Inflammatory macrophage treated with lipopolysaccharide for 4 hours (primary cell): ENCODE measurements around the gene FHL3.

Source experiments
- DNase-seq: peaks from one replicate; pipeline ENCODE4 v3.0.0-alpha.2; 2020

Gene FHL3

DNA sequence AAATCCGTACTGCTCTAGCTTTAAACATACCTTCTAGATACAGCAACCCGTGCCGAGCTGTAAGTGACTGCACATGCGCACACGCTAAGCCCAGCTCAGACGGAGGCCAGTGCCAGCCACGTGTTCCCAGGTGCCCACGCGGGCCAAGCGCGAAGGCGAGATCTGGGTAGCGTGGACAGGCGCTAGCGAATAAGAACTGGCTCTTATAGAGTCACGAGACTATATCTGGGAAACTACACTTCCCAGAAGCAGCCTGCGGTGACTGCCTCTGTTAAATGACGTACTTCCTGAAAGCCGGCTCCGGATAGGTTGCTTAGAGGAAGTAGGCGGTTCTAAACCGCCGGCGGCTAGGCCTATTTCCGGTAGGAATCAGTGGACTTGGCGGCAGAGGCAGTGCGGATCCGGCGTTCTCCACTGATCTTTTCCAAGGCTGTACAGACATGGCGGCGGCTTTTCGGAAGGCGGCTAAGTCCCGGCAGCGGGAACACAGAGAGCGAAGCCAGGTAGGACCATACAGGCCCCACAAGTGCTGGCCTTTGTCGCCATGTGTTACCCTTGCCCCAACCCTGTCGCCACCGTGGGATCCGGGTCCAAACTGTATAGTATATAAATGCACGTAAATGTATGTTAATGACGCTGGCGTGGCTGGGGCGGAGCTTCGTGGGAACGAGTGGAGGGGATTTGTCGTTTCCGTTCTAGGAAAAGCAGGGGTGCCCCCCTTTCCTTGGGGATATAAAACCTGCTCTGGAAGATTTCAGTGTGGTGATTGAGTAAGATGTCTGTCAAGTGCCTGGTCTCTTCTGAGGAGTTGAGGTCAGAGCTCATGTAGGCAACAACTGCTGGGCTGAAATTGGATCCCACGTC lies 7.3 kb upstream of the FHL3 start, which contains the start of gene UTP11:
Gene UTP11 (plus strand): TSS at position 372 of the 864 bp plus-strand sequence. CDS start 69 bp downstream, at position 441.
- peak; percentile 100 for DNase-seq

DNA sequence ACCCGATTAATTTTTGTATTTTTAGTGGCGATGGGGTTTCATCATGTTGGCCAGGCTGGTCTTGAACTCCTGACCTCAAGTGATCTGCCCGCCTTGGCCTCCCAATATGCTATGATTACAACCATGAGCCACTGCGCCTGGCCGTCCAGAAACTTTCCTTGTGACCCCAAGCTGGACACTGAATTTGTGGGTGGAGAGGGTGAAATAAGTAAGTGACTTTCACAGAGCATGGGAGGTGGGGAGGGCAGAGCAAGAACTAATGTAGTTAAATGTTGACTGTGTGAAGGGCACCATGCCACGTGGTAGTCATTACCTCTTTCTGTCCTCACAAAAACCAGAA lies 4.5 kb upstream of the FHL3 start:
- no peak for DNase-seq

DNA sequence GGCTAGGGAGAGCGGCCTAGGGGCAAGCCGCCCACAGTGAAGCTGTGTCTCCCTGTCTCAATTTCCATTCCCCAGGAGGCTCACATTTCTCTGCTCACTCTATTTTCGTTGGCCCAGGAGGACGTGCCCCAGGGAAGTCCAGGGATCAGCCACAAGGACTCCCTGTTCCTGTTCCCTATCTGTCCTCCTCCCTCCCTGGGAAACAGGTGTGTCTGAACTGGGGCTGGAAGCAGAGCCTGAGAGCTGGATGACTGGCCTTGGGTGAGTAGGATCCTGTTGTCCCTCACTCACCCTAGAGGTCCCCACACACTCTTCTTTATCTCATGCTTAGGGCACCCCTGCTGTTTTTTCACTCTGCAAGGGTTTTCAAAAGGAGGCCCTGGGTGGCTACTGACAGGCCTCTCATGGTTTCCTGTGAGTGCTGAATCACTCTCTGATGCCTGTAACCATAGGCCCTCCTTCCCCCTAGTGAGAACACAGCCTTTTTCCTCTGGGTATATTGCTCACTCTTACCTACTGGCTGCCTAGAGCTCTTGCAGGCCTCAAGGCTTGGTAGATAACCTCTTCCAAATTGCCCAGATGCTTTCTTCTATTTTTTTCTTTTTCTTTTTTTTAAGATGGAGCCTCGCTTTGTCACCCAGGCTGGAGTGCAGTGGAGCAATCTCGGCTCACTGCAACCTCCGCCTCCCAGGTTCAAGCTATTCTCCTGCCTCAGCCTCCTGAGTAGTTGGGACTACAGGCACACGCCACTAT lies 4.0 kb upstream of the FHL3 start:
- peak; percentile 60 for DNase-seq

DNA sequence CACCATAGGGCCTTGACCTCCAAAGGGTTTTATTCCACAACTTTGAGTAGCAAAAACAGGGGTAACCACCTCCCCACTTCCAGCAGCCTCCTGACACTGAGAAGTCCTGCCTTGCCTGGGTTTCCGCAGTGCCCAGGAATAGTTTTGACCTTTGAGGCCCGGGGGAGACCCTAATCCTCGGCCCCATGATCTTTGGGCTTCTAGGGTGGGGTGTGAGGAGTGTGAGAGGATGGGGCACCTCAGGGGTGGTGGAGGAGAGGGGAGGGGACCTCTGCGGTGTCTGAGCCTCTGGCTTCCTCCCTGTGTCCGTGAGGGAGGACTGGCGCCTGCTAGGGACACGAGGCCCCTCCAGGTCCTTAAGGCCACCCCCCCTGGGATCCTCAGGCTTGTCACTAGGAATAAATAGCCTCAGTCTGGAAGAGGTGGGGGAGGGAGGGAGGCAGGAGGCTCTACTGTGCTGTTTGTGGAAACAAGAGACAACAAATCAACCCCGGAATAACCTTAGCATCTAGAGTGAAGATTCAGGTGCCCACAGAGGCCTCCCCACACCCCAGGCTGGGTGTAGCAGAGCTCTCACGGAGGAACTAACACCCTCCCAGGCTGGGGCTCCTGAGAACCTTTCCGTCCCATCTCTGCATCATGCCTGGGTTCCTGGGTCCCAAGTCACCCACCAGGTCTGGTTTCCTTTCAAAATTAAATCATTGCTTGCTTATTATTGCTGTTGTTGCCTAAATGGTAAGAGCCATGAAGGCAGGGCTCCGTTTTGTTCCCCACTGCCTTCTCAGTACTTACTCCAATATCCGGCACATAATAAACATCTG lies 904 bp upstream of the FHL3 start:
- no peak for DNase-seq

DNA sequence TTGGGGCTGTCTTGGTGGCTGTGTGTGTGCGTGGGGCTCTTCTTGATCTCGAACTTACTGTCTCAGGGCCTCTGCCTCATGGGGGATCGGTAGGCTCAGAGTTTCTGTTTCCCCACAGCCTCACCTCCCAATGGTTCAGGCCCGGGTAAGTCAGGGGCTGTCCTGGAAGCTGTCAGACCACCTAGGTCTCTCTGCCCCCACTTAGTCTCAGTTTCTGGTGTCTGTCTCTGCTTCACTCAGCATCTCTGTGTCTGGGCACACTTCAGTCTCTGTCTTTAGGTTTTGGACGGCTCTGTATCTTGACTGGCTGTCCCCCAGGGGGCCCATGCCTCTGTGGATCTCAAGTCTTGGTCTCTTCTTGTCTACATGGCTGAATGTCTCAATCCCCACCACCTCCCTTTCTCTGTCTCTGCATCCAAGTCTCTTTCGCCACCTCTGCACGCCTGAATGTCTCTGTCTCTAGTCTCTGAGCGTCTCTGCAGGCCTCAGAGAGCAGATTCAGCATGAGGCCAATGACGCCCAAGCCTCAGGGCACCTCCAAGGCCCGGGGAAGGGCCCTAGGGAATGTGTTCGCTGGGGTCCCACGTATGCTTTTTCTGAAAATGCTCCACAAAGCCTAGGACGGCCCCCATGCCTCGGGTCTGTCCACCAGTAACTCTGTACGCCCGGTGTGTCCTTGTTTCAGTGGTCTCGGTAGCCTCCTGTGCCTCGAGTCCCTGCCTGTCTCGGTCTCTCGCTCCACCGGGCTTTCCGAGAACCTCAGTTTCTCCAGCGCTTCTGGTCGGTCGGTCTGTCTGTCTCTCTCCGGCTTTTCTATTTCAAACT lies 818 bp downstream of the FHL3 start:
- DNase-seq, result no peak

DNA sequence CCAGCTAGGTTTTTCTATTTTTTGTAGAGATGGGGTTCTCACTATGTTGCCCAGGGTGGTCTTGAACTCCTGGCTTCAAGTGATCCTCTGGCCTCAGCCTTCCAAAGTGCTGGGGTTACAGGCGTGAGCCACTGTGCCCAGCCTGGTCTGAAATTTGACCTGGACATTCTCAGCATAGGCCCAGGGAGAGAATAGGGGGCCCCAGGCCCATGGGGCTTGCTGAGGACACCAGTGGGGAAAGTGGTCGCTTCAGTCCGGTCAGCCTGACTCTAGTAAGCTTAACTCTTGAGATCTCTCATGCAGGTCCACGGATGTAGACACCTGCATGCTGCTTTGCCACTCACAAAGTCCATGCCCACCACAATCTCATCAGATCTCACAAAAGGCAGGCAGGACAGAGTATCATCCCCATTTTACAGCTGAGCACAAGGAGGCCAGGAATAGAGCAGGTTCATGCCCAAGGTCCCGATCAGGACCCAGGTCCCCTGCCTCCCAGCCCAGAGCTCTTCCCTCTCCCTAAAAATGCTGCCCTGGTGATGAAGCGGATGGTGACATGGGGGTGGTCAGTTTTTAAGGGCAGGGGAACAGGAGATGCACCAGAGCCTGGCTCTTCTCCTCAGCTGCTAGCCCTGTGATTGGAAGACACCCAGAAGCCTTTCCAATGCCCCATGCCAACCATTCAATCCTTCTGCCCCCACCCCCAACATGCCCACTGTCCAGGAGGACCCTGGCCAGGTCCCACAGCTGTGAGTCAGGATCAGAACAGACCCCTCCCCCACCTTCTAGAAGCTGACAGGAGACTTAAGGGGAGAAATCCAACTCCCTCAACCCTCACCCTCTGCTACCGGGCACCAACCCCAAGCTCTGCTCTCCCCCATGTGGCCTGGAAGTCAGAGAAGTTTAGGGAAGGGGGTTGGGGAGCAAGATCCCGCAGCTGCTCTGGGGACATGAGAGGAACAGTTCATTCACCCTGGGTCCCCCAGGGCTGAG lies 1.8 kb downstream of the FHL3 start:
- DNase-seq, result no peak

DNA sequence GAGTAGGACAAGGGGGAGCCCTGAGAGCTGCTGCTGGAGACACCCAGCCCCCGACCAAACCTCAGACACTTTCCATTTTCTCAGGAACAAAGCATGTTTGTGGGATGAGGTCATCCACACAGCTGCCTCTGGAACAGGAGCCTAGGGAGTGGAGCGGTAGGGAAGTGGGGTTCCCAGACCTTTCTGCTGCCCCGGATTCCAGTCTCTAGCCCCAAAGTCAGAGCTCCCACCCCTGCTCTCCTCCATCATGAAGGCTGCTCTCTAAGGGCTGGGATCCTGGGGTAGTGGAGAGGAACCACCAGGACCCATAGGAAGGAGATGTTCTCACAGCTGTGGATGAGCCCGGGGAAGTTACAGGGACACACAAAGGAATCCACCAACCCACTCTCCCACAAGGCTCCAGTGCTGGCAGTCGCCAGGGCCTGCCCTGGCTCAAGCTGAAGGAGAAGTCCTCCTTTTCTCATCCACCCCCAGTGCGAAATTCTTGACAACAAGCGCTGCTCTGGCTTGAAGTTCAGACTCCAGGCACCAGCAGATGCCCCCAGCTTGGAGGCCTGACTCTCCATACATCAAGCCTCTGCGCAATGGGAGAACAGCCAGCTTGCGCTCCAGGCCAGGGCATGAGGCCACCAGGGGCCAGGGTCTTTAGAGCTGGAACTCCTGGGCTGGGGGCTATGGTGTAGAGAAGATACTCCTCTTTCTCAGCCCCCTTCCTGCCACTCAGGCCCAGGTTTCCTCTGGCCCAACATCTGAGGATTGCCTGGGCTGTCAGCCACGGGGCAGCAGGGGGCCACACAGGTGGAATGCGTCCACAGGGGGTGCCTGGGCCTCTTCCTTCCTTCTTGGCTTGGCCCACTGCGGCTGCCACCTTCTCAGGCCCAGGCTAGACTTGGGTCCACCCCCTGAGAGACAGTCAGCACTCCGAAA lies 4.5 kb downstream of the FHL3 start:
- DNase-seq, result peak; percentile 37

DNA sequence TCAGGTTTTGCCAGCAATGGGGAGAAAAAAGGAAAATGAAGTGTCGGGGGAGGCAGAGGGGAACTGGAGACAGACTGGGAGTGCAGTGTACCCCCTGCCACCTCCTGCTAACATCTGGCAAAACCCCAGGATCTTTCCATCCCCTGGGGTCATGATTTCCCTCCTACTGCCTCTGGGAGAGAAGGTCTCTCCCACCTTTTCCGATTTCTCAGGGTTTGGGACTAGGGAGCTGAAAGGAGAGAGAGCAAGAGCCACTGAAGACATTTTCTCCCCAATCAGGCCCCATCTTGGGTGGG lies 5.1 kb downstream of the FHL3 start:
- no peak for DNase-seq

DNA sequence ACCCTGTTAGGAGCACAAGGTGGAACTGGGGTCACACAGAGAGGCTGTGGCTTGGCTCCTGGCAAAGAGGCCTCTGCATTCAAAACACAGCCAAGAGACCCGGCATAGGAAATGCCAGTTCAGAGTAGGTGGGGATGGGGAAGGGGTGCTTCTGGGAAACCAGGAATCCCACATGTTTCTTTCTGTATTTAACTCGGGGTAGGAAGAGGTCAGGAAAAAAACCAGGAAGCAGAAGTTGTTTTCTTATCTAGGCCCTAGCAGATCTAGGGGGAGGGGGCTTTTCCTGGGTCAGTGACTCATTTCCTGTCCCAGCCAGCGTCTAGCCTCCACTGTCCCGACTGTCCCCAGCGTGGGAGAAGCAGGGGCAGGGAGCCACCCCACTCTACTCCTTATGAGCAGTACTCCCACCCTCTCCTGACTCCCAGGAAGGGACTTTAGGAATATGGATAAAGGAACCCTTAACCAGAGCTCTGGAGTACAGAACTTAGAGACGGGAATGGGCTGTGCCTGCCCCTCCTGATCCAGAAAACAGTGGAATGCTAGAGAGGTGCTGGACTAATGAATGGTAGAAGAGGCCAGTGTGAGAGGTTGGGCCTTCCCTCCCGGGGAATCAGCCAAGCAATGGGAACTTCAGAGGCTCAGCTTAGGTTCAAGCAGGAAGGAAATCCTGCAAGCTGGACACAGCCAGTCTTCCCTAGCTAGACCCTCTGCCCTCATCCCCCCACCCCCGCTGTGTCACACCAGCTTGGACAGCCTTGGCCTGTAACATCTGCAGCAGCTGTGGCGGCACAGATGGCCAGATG lies 5.7 kb downstream of the FHL3 start:
- peak; percentile 55 for DNase-seq

DNA sequence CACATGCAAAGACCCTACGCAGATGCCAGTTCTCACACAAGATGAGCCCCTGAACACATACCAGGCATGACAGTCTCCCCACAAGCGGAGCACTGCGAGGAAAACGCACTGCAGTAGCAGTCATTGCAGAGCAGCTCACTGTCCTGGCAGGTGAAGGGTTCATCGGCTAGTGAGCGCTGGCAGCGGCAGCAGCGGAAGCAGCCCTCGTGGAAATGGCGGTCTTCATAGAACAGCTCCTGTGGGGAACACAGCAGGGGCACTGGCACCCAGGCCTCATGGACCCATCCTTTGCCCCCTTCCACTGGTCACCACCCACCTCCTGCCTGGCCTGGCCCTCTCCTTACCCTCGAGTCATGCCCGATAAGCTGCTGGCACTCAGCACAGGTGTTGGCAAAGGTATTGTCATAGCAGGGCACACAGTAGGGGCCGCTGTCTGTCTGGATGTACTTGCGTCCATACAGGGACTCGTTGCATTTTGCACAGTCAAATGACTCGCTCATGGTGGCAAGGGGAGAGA lies 6.3 kb downstream of the FHL3 start:
- DNase-seq, result no peak

DNA sequence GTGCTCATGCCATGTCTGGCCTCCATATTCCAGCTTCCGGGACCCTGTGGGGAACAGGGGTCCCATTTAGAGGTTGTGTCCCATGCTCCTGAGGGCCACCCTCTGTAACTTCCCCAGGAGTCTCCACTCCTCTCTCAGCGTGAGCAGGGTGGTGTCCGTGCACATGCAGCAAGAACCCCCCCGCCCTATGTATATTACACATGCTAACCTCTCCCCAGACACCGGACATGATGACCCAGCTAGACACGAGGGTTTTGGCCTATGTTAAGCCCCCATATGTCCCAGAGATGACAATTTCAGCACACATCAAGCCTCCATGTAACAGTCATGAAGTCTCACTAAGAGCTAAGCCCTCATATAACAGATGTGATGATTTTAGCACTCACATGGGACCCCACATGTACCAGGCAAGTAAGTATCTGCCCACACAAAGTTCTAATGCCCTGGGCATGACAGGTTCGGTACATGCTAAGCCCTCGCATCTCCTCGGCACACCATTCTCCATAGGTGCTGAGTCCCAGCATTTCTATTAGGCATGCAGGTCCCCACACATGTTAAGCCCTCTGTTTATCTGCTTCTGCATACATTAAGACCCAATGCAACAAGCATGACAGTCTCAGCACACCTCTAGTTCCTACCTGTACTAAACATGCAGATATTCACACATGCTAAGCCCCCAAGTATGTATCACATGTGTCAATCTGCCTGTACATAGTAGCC lies 7.1 kb downstream of the FHL3 start:
- no peak for DNase-seq

DNA sequence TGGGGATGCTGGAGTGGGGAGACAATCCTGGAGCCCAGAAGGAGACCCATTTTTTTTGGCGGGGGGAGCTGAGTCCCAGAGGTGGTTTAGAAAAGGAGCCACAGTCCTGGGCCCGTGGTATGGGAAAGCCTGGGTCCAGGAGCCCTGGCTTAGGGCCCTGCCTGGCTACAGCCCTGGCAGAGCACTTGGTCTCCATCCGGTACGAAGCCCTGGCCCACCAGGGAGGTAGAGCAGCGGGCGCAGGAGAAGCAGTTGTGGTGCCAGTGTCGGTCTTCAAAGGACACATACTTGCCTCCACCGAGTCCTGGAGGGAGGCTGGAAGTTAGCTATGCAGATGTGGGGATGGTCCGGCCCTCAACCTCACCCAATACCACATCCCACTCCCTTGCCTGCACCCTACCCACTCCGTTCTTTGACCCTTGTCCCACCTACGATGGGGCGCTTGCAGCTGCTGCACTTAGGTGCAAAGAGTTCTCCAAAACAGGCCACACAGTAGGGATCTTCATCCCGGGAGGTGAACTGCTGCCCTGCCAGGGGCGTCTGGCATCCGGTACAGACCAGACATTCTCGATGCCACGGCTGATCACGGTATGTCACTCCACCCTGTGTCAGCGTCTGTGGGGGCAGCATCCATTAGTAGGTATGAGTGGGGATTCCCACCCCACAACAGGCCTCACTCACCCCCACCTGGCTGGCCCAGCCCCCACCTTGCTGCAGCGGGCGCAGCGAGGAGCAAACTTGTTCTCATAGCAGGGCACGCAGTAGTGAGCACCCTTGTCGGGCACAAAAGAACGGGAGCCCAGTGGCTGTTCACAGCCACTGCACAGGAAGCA lies 7.8 kb downstream of the FHL3 start:
- no peak for DNase-seq

DNA sequence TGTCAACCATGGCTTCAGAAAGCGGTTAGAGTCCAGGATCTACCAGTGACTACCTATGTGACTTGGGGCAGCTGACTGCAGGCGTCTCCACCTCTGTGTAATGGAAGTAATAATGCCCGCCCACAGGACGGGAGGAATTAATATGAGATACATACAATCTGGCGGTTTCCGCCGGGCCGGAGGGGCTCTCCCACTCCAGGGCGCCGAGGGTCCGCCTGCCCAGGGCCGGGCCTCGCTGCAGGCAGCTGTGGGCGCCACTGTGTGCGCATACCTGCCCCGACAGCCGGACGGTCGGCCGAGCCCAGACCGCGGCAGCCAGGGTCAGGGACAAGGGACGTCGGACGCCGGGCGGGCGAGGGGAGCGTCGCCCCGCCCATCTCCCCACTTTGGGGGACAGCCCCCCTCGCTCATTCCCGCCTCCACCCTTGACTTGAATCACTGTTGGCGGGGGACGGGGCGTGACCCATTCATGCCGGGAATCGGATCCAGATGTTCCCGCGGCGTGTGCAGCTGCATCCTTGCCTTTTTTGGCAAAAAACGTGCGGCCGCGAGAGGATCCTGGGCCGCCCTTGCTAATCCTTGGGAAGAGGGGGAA lies 9.5 kb downstream of the FHL3 start:
- DNase-seq, result no peak

DNA sequence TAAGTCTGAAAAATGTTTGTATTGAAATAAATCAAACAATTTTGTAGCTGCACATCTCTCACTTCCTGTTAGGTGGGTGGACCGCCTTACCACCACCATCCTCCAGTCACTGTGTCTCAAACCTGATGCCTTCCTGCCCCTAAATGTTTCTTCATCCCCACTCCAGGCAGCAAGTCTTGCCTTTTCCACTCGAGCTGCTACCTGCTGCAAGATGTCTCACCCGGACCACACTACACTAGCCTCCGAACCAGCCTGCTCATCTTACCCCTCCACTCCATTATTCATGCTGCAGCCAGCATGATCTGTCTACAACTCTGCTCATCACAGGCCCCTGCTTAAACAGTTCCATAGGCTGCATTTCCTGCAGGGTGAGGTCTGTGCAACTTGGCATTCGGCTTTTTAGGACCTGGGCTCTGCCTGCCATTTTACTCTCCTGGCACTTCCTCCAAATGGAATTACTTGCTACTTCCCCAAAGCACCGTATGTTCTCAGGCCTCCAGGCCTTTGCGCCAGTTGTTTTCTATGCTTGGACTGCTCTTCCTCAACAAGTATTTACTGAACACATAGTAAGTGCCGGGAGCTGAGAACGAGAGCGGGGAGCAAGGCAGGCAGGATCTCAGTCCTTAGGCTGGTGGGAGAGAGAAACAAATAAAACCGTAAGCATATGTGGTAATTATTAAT lies 10.3 kb downstream of the FHL3 start:
- peak; percentile 36 for DNase-seq

DNA sequence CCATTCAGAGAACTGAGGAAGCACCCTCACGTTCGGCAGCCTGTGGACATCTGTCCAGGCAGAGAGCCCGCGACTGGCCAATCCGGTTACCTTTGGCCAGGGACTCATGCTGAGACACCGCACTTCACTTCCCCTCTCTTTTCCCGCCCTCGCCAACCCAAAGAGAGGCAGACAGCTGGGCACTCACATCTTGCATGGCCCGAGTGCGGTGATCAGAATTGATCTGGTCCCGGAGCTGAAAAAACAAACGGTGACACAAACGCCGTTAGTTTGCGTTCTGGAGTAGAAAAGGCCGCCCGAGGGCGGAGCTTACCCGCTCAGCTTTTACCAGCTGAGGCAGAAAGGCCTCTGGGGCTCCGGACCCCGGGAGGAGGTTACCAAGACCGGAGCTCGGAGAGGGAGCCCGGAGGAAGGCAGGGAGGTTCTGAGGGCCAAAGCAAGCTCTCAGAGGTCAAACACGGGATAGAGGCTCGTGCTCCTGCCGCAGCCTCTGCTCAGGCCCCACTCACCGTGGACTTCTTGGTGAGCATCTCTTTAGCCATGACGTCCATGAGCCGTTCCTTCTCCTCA lies 15.9 kb downstream of the FHL3 start:
- DNase-seq, result peak; percentile 54

DNA sequence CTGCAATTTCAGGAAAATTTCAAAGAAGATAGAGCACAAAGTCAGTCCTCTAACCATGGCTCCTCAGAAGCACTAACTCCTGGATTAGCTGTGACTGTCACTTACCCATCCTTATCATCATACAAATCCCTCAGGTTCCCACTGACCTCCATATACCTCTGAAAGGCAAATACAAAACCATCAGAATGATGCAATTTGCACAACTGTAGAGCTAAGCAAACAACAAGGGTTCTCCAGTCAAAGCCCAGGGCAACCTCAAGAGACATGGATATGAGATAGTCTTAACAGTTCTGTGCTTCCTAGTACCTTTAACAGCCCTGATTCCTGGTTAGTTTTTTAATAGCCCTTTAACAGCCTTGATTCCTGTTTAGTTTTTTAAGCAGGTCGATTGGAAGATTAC lies 17.6 kb downstream of the FHL3 start:
- no peak for DNase-seq
